PC-3 (cell line): Measurements from ENCODE around the gene ACIN1. TPM values are rescaled to one million over a fixed set of nuclear protein-coding genes. Genes with fewer than 3 reads are reported as not detected.

Experiments used
- ATAC-seq: fragments of 200-7000 bp; cut with Tn5 transposase; 2 replicates; pipeline ENCODE4 v1.9.1; 2020; ENCODE audit warnings: mild to moderate bottlenecking, moderate library complexity
- BruUV-seq: library from RNA; stranded (reverse); fragments of 400-500 nt; replicated peaks from 2 replicates; lab custom pipeline; 2021; lab: Mats Ljungman, UMichigan
- CTCF ChIA-PET: fragments of 300-600 bp; sonication (Branson Sonifier 250); formaldehyde crosslinking; loops from one replicate; lab custom pipeline; 2022; ENCODE audit warnings: antibody characterized with exemption; lab: Charles Lee
- POLR2A ChIA-PET: fragments of 300-600 bp; sonication (Branson Sonifier 250); formaldehyde crosslinking; loops from one replicate; lab custom pipeline; 2022; ENCODE audit warnings: antibody characterized with exemption; ENCODE audit not compliant: unreplicated experiment; lab: Charles Lee
- DNase-seq: peaks from one replicate; pipeline ENCODE4 v3.0.0-alpha.2; 2015
- H2AFZ ChIP-seq: fragments of 300-600 bp; sonication (generic); 2 replicates; pipeline ENCODE4 v1.6.0; 2016; ENCODE audit warnings: antibody characterized with exemption, low read length
- H3F3A ChIP-seq: fragments of 300-600 bp; sonication (generic); one replicate; pipeline ENCODE4 v1.6.0; 2017; ENCODE audit warnings: antibody characterized with exemption, low read length, control low read depth, mild to moderate bottlenecking; ENCODE audit not compliant: unreplicated experiment
- H3K27ac ChIP-seq: fragments of 300-600 bp; sonication (generic); 2 replicates; pipeline ENCODE4 v1.5.1; 2016; ENCODE audit warnings: mild to moderate bottlenecking, low read length
- H3K27me3 ChIP-seq: fragments of 300-600 bp; sonication (generic); 2 replicates; pipeline ENCODE4 v1.6.1; 2016; ENCODE audit warnings: low read length, mixed read lengths
- H3K36me3 ChIP-seq: fragments of 300-600 bp; sonication (generic); 2 replicates; pipeline ENCODE4 v1.6.1; 2016; ENCODE audit warnings: low read depth, mixed run types, low read length, mixed read lengths
- H3K4me1 ChIP-seq: fragments of 300-600 bp; sonication (generic); 2 replicates; pipeline ENCODE4 v1.5.1; 2016; ENCODE audit warnings: low read length; ENCODE audit not compliant: insufficient read depth
- H3K4me2 ChIP-seq: fragments of 300-600 bp; sonication (generic); 2 replicates; pipeline ENCODE4 v1.6.0; 2016; ENCODE audit warnings: low read length
- H3K4me3 ChIP-seq: fragments of 300-600 bp; sonication (generic); 2 replicates; pipeline ENCODE4 v1.5.1; 2016; ENCODE audit warnings: mild to moderate bottlenecking, low read length, mixed read lengths
- H3K79me2 ChIP-seq: fragments of 300-600 bp; sonication (generic); 2 replicates; pipeline ENCODE4 v1.6.1; 2017; ENCODE audit warnings: low read length, mixed read lengths
- H3K9ac ChIP-seq: fragments of 300-600 bp; sonication (generic); 2 replicates; pipeline ENCODE4 v1.6.0; 2016; ENCODE audit warnings: mild to moderate bottlenecking, low read length
- H3K9me2 ChIP-seq: fragments of 300-600 bp; sonication (generic); replicated peaks from 2 replicates; pipeline ENCODE4 v1.6.1; 2016; ENCODE audit warnings: mixed run types, low read length, mixed read lengths
- H3K9me3 ChIP-seq: fragments of 300-600 bp; sonication (generic); 2 replicates; pipeline ENCODE4 v1.6.1; 2016; ENCODE audit warnings: low read length, mixed read lengths
- H4K20me1 ChIP-seq: fragments of 300-600 bp; sonication (generic); 2 replicates; pipeline ENCODE4 v1.6.1; 2016; ENCODE audit warnings: low read length, mixed read lengths
- CTCF ChIP-seq: fragments of 300-600 bp; sonication (generic); conservative IDR thresholded peaks from 2 replicates; pipeline ENCODE4 v1.5.1; 2017; ENCODE audit warnings: antibody characterized with exemption, low read depth, mild to moderate bottlenecking, low read length
- EZH2 ChIP-seq: fragments of 300-600 bp; sonication (generic); IDR thresholded peaks from one replicate; pipeline ENCODE4 v1.6.1; 2017; ENCODE audit warnings: antibody characterized with exemption, mild to moderate bottlenecking, low read length; ENCODE audit not compliant: unreplicated experiment
- EZH2phosphoT487 ChIP-seq: fragments of 300-600 bp; sonication (generic); IDR thresholded peaks from 2 replicates; pipeline ENCODE4 v1.6.1; 2018; ENCODE audit warnings: mild to moderate bottlenecking, antibody characterized with exemption, low read length, borderline replicate concordance
- intact Hi-C: fragments of 100-400 bp; cut with micrococcal nuclease; formaldehyde crosslinking; loops from 2 replicates; pipeline ENCODE4 v1.9.0; 2023
- total RNA-seq: library from RNA; depleted of rRNA; stranded (reverse); fragments of >200 nt; gene quantifications from 2 replicates; pipeline ENCODE4 v1.2.3, GENCODE V29; 2014

ACIN1 gene
- total RNA-seq, 1 experiment from 2014 or later, result 112 TPM

GRCh38 chr14:23025151-23025814, 69.7 kb downstream of the ACIN1 start:
- CTCF ChIA-PET, result no interaction called here
- TF ChIP-seq EZH2phosphoT487, result no peak
- TF ChIP-seq CTCF, result no peak
- TF ChIP-seq EZH2, result no peak
- BruUV-seq, result no TSS peak
- 0 out of 2 replicates have a peak, but pooled peaks cover 6% of the 10 kb centered on the region for H4K20me1 ChIP-seq
- H3K4me3 ChIP-seq, result no peak overlapping the region
- peaks cover 29% of the 10 kb centered on the region for H3K36me3 ChIP-seq
- no peak overlapping the region for H3K9ac ChIP-seq
- POLR2A ChIA-PET, result no interaction called here
- no peak overlapping the region for H3K4me2 ChIP-seq
- H3K27ac ChIP-seq, result no peak overlapping the region
- H2AFZ ChIP-seq, result no peak overlapping the region
- ATAC-seq (peak; percentile 21; the same call in 1 of the 2 replicates), DNase-seq (no peak)
- H3K79me2 ChIP-seq, result peaks cover 18% of the 10 kb centered on the region; the same call in 1 of the 2 replicates
- no peaks in the 10 kb centered on the region for H3K27me3 ChIP-seq
- H3K9me2 ChIP-seq, result no peaks in the 10 kb centered on the region
- H3K9me3 ChIP-seq, result no peaks in the 10 kb centered on the region
- H3F3A ChIP-seq, result no peaks in the 10 kb centered on the region
- no peaks in the 10 kb centered on the region for H3K4me1 ChIP-seq
- intact Hi-C loops, result loop anchor here (2.0 kb wide), 1 partner anchor 30 kb away; no protein-coding TSS in a partner anchor

- CTCF ChIA-PET, result no interaction called here
- H3F3A ChIP-seq, result no peaks in the 10 kb centered on the region
- H2AFZ ChIP-seq, result no peak overlapping the region
- POLR2A ChIA-PET, result no interaction called here
- intact Hi-C loops, result loop anchor here (2.0 kb wide), 1 partner anchor 30 kb away; no protein-coding TSS in a partner anchor
- peaks cover 17% of the 10 kb centered on the region; the same call in 1 of the 2 replicates for H3K79me2 ChIP-seq
- 0 out of 2 replicates have a peak, but pooled peaks cover 6% of the 10 kb centered on the region for H4K20me1 ChIP-seq
- H3K9me3 ChIP-seq, result no peaks in the 10 kb centered on the region
- BruUV-seq, result no TSS peak
- no peak overlapping the region for H3K27ac ChIP-seq
- no peak overlapping the region for H3K4me3 ChIP-seq
- H3K4me2 ChIP-seq, result no peak overlapping the region
- no peaks in the 10 kb centered on the region for H3K9me2 ChIP-seq
- no peak for DNase-seq
- ATAC-seq, result peak; percentile 24; the same call in 1 of the 2 replicates
- H3K4me1 ChIP-seq, result no peaks in the 10 kb centered on the region
- peaks cover 29% of the 10 kb centered on the region for H3K36me3 ChIP-seq
- no peak overlapping the region for H3K9ac ChIP-seq
- TF ChIP-seq EZH2phosphoT487 (no peak), CTCF (no peak), EZH2 (no peak)
- H3K27me3 ChIP-seq, result no peaks in the 10 kb centered on the region
These were observed 70.3 kb downstream of the ACIN1 start for GRCh38 chr14:23024612-23025075.

- Histone ChIP-seq H3K27me3 (no peaks in the 10 kb centered on the region), H3K36me3 (peaks cover 23% of the 10 kb centered on the region), H3K79me2 (peaks cover 9% of the 10 kb centered on the region; the same call in 1 of the 2 replicates), H3K4me2 (no peak overlapping the region), H3K9me3 (no peaks in the 10 kb centered on the region), H3K9me2 (no peaks in the 10 kb centered on the region), H3K27ac (no peak overlapping the region), H2AFZ (no peak overlapping the region), H3K9ac (no peak overlapping the region), H3F3A (no peaks in the 10 kb centered on the region), H4K20me1 (0 out of 2 replicates have a peak, but pooled peaks cover 6% of the 10 kb centered on the region), H3K4me1 (no peaks in the 10 kb centered on the region), H3K4me3 (no peak overlapping the region)
- TF ChIP-seq EZH2phosphoT487 (no peak), EZH2 (no peak), CTCF (no peak)
- DNase-seq (no peak), ATAC-seq (no peak)
- POLR2A ChIA-PET, result interaction anchor here (0.6 kb wide), 1 partner anchor 18 kb away, joined by 6 read pairs; the partner anchor contains the start of gene PSMB11
- intact Hi-C loops, result loop anchor here (2.0 kb wide), 1 partner anchor 29 kb away; no protein-coding TSS in a partner anchor
- no TSS peak for BruUV-seq
- CTCF ChIA-PET, result no interaction called here
These were observed 71.2 kb downstream of the ACIN1 start for GRCh38 chr14:23023795-23024152.
